Epithelial cell of proximal tubule (primary cell): ENCODE data around the gene SLC5A5. TPM values are rescaled to one million over a fixed set of nuclear protein-coding genes. Genes with fewer than 3 reads are reported as not detected.

ENCODE experiments used
- DNase-seq: peaks from one replicate; pipeline ENCODE4 v3.0.0-alpha.2; 2011; ENCODE audit warnings: low read depth
- H3K4me3 ChIP-seq: 2 replicates; pipeline ENCODE4 v1.5.1; 2011; ENCODE audit warnings: low read depth, mild to moderate bottlenecking, low read length
- CTCF ChIP-seq: conservative IDR thresholded peaks from 2 replicates; pipeline ENCODE4 v1.5.1; 2012; ENCODE audit warnings: low read depth, mild to moderate bottlenecking, low read length
- total RNA-seq: library from RNA; depleted of rRNA; stranded (reverse); fragments of >200 nt; gene quantifications from 2 replicates; pipeline ENCODE4 v1.2.3, GENCODE V29; 2015

The SLC5A5 gene
- not detected in 2 replicates for total RNA-seq

GRCh38 chr19:17871878-17872250 lies at the start of gene SLC5A5:
SLC5A5 (plus strand) TSS chr19:17871945; CDS start chr19:17872320, 375 bp downstream.
- no peak within 1 kb of the TSS for H3K4me3 ChIP-seq
- no peak for TF ChIP-seq CTCF
- DNase-seq, result no peak

- no peak overlapping the region for H3K4me3 ChIP-seq
- no peak for DNase-seq
- TF ChIP-seq CTCF, result no peak
Observed at GRCh38 chr19:17824339-17824738, 47.4 kb upstream of the SLC5A5 start.

- no peak for DNase-seq
- TF ChIP-seq CTCF, result no peak
- no peak overlapping the region for H3K4me3 ChIP-seq
Observed at GRCh38 chr19:17826508-17827056, 45.2 kb upstream of the SLC5A5 start.

DNA sequence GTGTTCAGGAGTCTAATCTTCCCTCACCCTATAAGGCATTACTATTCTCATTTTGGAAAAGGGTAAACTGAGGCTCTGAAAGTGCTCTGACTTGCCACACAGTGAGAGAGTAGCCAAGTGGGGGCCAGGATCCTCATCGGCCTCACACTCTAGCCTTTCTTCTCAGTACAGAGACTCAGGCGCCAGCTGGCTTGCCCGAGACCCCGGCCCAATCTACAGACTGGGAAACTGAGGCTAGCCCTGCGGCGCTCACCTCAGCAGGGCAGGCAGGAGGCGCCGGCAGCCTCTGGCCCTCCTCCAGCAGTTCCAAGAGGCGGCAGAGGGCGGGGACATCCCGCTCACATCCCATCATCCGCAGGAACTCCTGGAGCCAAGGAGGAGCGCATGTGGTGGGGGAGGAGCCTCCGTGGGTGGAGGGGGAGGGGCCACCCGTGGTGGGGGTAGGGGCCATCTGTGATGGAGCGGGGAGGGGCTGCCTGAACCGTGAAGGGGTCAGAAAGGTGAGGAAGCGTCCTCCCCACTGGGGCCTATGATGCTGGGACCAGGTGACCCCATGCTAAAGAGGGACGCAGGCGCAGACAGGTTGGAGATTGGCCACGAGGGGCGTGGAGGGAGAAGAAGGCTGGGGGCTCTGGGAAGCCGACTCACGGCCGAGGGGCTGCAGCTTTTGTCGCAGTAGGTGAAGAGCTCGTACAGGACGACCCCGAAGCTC lies 41.7 kb upstream of the SLC5A5 start:
- DNase-seq, result no peak
- H3K4me3 ChIP-seq, result peak overlapping the region; percentile 71
- TF ChIP-seq CTCF, result no peak

DNA sequence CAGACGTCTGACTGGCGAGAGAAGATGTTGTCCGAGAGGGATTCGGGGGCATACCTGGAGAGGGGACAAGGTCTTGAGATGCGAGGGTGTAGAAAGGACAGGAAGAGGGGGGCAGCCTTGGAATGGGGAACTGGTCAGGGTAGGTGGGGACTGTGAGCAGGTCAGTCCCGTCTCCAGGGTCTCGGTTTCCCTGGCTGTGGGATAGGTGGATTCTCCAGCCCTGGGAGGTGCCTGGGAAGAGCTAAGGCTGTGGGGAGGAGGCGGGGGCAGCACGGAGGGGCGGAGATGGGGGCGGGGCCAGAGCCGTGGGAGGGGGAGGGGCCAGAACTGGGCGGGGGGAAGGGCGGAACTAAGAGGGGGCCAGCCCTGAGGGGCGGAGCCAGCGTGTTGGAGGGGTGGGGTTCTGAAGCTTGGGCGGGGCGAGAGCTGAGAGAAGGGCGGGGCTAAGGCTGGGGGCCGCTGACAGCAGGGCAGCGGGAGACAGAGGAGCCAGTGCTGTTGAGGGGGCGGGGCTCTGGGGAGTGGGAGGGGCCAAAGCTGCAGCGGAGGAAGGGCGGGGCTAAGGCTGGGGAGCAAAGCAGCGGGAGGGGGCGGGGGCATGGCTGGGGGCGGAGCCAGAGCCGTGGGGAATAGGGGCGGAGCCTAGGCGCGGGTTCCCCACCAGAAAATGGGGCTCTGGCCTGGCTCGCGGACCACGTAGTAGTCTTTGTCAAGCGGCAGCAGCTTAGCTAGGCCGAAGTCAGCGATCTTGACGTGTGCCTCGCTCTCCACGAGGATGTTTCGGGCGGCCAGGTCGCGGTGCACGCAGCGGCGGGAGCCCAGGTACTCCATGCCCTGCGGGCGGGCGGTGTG lies 41.0 kb upstream of the SLC5A5 start:
- H3K4me3 ChIP-seq, result peak overlapping the region; percentile 71
- peak; percentile 40 for DNase-seq
- TF ChIP-seq CTCF, result no peak

GRCh38 chr19:17831419-17831888 lies 40.3 kb upstream of the SLC5A5 start:
- H3K4me3 ChIP-seq, result peak overlapping the region; percentile 40
- no peak for TF ChIP-seq CTCF
- DNase-seq, result no peak
